GM18907 (cell line): ENCODE data around the gene TNFSF13.
"Not testable (repeated sequence)": the region's sequence is repeated elsewhere in the genome, so short reads cannot be mapped to it uniquely, and the experiment has no call there.

Source experiments
- ATAC-seq: cut with Tn5 transposase; IDR thresholded peaks from one replicate; pipeline ENCODE4 v1.9.1; 2021; ENCODE audit warnings: mild to moderate bottlenecking, moderate library complexity; ENCODE audit not compliant: unreplicated experiment

TNFSF13 gene

DNA sequence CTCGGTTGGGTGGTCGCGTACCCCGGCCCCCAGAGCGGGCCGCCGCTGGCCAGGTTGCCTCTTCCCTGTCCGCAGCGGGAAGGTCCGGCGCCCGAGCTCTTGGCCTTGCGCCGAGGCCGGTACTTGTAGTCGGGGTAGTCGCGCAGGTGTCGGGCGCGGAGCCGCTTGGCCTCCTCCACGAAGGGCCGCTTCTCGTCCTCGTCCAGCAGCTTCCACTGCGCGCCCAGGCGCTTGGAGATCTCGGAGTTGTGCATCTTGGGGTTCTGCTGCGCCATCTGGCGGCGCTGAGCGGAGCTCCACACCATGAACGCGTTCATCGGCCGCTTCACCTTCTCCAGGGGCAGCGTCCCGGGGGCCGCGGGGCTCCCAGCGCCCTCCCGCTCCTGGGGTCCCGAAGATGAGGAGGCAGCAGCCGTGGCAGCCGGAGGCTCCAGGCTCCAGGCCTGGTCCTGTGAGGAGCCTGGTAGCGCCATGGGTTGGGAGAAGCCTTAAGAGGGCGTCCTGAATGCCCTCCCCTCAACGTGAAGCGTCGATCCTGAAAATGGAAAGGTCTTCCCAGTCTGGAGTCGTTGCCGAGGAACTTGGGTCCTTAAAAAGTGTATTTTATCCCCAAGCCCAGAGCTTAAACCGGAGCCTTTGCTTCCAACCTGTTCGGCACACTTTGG, 30.8 kb downstream of the TNFSF13 start:
- ATAC-seq: no peak

DNA sequence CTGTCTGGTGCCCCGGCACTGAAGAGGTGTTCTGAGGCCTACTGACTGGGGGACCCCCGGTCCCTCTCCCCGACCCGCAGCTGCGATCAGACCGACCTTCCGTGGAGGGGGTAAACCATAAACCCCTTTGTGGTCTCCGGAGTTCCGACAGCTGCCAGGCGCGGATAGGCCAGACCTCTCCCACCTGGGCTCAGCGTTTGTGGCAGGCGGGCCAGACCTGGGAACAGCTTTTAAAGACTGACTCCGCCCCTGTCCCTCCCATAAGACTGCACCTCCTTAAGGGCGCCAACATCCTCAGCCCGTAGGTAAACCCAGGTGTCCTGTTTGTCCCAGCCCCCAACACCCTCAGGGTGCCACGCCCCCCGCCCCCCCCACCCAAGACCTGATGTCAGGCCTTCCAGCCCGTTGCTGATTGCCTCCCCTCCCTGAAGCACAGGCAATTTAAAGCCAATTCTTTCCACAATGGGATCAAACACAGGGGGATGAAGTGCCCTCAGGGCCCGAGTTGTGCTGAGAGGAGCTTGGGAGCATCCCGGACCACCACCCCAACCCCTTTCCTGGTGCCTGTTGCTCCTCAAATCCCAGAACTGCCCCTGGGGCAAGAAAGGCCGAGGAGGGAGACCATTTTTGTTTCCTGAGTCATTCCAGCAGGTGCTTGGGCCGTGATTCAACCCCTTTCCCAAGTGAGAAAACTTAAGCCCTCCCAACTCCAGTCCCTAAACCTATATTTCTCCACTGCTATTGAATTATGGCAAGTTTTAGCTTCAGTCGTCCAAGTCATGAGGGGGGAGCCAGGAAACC, 31.5 kb downstream of the TNFSF13 start, which contains the start of gene SOX15:
Gene SOX15, minus strand, starts transcription at position 204 of the 801 bp plus-strand sequence. CDS start 418 bp downstream, outside the sequence.
- no peak for ATAC-seq

DNA sequence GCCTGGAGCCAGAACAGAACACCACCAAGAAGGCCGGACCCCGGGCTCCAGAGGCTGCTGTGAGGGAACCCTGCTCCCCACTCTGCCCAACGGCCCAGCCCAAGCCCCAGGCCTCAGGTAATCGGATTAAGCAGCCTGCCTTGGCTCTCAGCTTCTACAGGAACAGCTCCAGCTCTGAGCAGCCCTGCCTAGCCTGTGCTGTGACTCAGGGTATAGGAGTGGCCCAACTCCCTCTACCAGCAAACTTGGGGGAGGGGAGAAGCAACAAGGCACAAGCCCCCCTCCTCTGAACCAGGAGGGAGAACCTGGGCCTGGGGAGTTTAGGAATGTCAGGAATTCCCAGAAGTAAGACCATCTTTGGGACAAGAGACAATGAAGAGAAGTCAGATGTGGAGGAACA, 32.2 kb downstream of the TNFSF13 start:
- ATAC-seq: no peak

DNA sequence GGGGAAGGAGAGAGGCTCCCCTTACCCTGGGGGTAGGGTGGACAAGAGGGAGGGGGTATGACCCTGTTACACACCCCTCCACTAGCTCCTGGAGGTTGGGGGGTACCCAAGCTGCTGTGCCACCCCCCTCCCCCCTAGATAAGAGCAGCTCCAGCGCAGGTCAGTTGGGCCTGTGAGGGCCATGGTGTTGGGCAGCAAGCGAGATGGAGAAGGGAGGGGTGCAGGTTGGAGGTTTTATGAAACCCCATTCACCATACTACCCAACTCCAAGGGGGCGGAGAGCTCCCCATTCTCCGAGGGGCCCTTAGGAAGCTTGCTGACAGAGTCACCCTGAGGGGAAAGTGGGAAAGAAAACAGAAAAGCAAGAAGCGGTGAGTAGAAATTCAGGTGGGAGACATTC, 33.0 kb downstream of the TNFSF13 start:
- no peak for ATAC-seq

DNA sequence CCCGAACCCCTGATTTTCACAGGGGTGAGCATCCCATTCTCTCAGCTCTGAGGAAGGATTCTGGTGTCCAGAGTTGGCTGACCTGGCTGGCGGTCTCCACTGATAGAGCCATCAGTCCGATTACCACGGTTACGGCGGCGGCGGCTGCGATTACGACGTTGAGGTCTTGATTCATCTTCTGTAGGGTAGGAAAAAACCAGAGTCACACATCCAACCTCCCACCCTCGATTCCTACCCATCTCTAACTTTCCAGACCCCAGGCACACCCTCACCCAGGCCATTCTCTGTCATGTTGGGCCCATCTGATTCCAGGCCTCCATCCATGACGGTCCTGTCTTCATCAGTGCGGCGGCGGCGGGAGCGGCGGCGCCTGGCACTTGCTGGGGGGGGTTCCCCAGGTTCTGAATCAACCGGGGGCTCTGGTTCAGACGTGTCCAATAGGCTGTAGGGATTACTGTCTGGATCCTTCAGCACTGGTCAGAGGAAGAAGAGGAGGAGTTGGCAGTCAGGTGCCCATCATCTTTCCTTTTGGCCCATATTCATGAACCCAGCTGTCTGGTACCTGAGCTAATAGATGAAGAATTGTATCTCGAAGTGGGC, 34.0 kb downstream of the TNFSF13 start:
- ATAC-seq: no peak

DNA sequence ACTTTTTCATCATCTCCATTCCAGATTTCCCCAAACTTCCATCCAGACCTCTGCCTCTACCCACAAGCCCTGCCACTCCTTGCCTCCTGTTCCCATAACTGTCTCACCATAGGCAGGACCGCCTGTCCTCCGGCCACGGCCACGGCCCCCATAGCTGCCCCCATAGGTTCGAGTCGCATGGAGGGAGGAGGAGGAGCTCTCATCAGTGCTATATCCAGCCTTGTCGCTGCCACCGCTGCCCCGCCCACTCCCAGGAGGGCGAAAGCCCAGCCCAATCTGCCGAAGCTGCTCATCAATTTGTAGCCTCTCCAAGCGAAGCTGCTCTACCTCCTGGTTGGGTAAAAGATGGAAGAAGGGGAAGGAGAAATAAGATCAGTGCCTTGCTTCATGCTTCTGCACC, 34.7 kb downstream of the TNFSF13 start:
- ATAC-seq: no peak

DNA sequence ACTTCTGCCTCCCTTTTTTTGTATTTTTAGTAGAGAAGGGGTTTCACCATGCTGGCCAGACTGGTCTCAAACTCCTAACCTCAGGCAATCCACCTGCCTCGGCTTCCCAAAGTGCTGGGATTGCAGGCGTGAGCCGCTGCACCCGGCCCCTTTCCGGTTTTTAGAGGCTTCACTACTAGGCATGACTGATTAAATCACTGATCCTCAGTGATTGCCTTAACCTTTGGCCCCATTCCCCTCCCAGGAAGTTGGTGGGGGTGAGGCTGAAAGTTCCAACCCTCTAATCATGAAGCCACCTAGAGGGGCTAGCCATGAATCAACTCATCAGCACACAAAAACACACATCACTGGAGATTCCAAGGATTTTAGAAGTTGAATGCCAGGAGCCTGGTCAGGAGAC, 39.0 kb downstream of the TNFSF13 start:
- ATAC-seq: not testable (repeated sequence)

DNA sequence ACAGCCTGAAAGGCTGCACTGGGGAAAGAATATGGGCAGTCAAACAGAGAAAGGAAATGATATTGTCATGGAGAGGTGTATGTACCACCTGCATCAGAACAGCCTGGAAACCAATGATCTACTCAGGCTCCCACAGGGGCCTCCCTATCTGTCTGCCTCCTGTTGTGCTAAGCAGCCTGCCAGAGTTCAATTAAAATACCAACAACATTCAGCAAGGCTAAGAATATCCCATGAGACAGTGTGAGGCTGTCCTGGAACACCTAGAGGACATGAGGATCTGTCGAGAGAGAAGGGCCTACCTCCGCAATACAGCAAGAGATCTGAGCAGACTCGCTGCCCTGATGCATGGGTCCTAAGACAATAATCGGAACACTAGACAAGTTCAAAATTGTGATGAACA, 47.7 kb downstream of the TNFSF13 start:
- no peak for ATAC-seq

DNA sequence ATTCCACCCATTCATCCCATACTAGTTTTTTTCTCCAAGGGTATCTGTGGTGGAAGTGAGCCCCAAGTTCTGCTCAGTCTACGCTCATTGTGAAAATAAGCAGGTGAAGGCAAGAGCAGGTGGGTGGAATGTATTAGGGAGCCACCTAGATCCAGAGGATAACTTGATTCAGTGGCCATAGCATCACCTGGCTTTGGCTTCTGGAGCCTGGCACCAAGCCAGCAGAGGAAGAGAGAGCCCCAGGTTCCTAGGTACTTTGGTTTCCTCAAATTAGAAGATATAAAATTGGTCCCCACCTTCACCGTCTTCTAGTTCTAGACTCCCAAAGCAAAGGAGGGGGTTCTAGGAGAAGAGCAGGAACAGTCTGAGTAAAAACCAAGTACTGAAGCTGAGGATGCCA, 52.1 kb downstream of the TNFSF13 start:
- ATAC-seq: no peak
